HEK293T (cell line): Measurements from ENCODE around the gene ATOH8.

Experiments
- ELF4 ChIP-seq: fragments of 450-650 bp; IDR thresholded peaks from 2 replicates; pipeline ENCODE4 v1.6.1; 2017; ENCODE audit warnings: antibody characterized with exemption
- FOXK2 ChIP-seq: fragments of 450-650 bp; IDR thresholded peaks from 2 replicates; pipeline ENCODE4 v1.6.1; 2016; ENCODE audit warnings: mild to moderate bottlenecking
- NFRKB ChIP-seq: fragments of 450-650 bp; IDR thresholded peaks from 2 replicates; pipeline ENCODE4 v1.6.1; 2016; ENCODE audit warnings: mild to moderate bottlenecking, moderate library complexity
- SP1 ChIP-seq: fragments of 450-650 bp; IDR thresholded peaks from 2 replicates; pipeline ENCODE4 v1.6.1; 2017
- SUZ12 ChIP-seq: fragments of 450-650 bp; IDR thresholded peaks from 2 replicates; pipeline ENCODE4 v1.6.1; 2016; ENCODE audit warnings: mild to moderate bottlenecking
- ZNF384 ChIP-seq: fragments of 450-650 bp; IDR thresholded peaks from 2 replicates; pipeline ENCODE4 v1.6.1; 2016

DNA sequence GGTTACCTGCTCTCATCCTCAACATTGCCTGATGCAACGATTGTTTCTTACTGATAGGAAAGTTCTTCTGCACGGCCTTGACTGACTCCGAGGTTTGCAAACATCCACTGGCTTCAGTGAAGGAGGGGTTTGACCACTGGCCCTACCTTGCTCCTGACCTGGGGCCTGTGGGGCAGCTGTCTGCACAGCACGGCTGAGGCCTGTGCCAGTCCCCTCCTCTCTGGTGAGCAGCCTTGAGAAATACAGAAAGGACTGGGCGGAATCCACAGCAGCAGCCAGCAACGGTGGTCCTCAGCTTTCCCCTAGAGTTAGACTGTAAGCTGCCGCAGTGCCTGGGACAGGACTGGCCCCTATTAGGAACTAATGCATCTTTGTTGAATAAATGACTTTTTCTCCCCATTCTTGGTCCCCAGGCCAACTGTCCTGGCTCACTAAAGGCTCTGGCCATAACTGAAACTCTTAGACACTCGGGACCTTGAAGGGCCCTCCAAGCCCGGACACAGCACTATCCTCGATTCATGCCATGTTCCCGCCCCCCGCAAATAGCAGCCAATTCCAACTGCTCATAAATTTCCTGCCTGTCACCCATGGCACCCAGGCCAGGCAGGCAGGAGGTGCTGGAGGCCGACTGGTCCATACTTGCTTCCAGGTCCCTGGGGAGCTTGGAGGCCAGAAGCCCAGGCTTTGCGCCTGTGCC, 26.7 kb downstream of the ATOH8 start:
- TF ChIP-seq ELF4 (no peak), SP1 (no peak), SUZ12 (no peak), ZNF384 (no peak), NFRKB (no peak), FOXK2 (no peak)
